ENCODE measurements around the gene ELMOD1. TPM values are rescaled to one million over a fixed set of nuclear protein-coding genes. Genes with fewer than 3 reads are reported as not detected.

ELMOD1 gene
- total RNA-seq = 1 to 10 TPM in 1 of 10 donors, under 1 TPM in 8, not detected in 1; 0.18 to 1.0 (median 0.39) TPM
- polyA plus RNA-seq = under 1 TPM; 0.10 to 0.29 TPM
- long read RNA-seq, donor 1 = 0 reads
- long read RNA-seq, donor 2, partial matches to known transcripts = 0 of 1 reads
- long read RNA-seq, donor 2, other reads (novel, unspliced or antisense) = 0 of 1 reads
- long read RNA-seq, donor 3 = 0 reads

- H3K4me1 ChIP-seq = peaks cover 5 to 21% (median 17%) of the 10 kb centered on the region in 9 donors
- ATAC-seq = peak; percentile 75 to 93 (median 83)
- peak within 1 kb of the TSS; percentile 42 to 89 (median 62) for H3K4me3 ChIP-seq
- H3K27ac ChIP-seq = no peak within 1 kb of the TSS
- WGBS, 2 donors = 1% methylated on average over 74 of the region's 74 CpGs
- TF ChIP-seq CTCF (IDR thresholded peaks at IDR 0.05) = peak in 3 of 9 donors; percentile 10 to 52 (median 21)
- DNase-seq = peak; percentile 36 to 57
- intact Hi-C loops (cut with DNase I) = no loop called here
- H3K27me3 ChIP-seq = peaks cover 0 to 98% (median 73%) of the 10 kb centered on the region in 7 donors
- no peaks in the 10 kb centered on the region for H3K9me3 ChIP-seq
- no peaks in the 10 kb centered on the region for H3K36me3 ChIP-seq
These were observed at the start of gene ELMOD1 for GRCh38 chr11:107590460-107591377. TSS of gene ELMOD1 (plus strand) at chr11:107591147. CDS start at chr11:107618190, 27,043 bp downstream.

GRCh38 chr11:107545101-107545514 lies 45.8 kb upstream of the ELMOD1 start:
- no peak overlapping the region for H3K27ac ChIP-seq
- H3K9me3 ChIP-seq = no peaks in the 10 kb centered on the region
- no peaks in the 10 kb centered on the region for H3K27me3 ChIP-seq
- 82% methylated on average over 1 of the region's 1 CpG for WGBS, 2 donors
- ATAC-seq (no peak), DNase-seq (no peak)
- TF ChIP-seq CTCF (IDR thresholded peaks at IDR 0.05) = no peak
- no peak overlapping the region for H3K4me3 ChIP-seq
- peaks cover 0 to 54% (median 0%) of the 10 kb centered on the region in 9 donors for H3K36me3 ChIP-seq
- intact Hi-C loops (cut with DNase I) = loop anchor here in 1 of 10 donors (5.0 kb wide), 1 partner anchor 33 kb away; no protein-coding TSS in a partner anchor
- H3K4me1 ChIP-seq = no peaks in the 10 kb centered on the region

GRCh38 chr11:107547961-107548360 lies 43.0 kb upstream of the ELMOD1 start:
- WGBS, 2 donors = 87 to 90% methylated on average over 4 of the region's 4 CpGs
- Histone ChIP-seq H3K27me3 (no peaks in the 10 kb centered on the region), H3K4me3 (no peak overlapping the region), H3K27ac (no peak overlapping the region), H3K36me3 (peaks cover 0 to 63% (median 9%) of the 10 kb centered on the region in 9 donors), H3K4me1 (no peaks in the 10 kb centered on the region), H3K9me3 (no peaks in the 10 kb centered on the region)
- intact Hi-C loops (cut with DNase I) = loop anchor here in 1 of 10 donors (5.0 kb wide), 1 partner anchor 36 kb away; no protein-coding TSS in a partner anchor
- ATAC-seq (no peak), DNase-seq (no peak)
- no peak for TF ChIP-seq CTCF (IDR thresholded peaks at IDR 0.05)

- ATAC-seq (no peak), DNase-seq (peak in 1 of 2 donors; percentile 14)
- no peaks in the 10 kb centered on the region for H3K4me1 ChIP-seq
- H3K9me3 ChIP-seq = no peaks in the 10 kb centered on the region
- no peak overlapping the region for H3K4me3 ChIP-seq
- peaks cover 0 to 70% (median 14%) of the 10 kb centered on the region in 9 donors for H3K36me3 ChIP-seq
- H3K27me3 ChIP-seq = no peaks in the 10 kb centered on the region
- H3K27ac ChIP-seq = no peak overlapping the region
- WGBS, 2 donors = 74 to 81% methylated on average over 6 of the region's 6 CpGs
- TF ChIP-seq CTCF (IDR thresholded peaks at IDR 0.05) = peak; percentile 66 to 89 (median 82)
- intact Hi-C loops (cut with DNase I) = loop anchor here in 1 of 10 donors (5.0 kb wide), 1 partner anchor 37 kb away; no protein-coding TSS in a partner anchor
These were observed 41.5 kb upstream of the ELMOD1 start for GRCh38 chr11:107549253-107549953.
